Measurements from ENCODE around the gene PNCK.
"Not testable (repeated sequence)": the region's sequence is repeated elsewhere in the genome, so short reads cannot be mapped to it uniquely, and the experiment has no call there.

PNCK gene

DNA sequence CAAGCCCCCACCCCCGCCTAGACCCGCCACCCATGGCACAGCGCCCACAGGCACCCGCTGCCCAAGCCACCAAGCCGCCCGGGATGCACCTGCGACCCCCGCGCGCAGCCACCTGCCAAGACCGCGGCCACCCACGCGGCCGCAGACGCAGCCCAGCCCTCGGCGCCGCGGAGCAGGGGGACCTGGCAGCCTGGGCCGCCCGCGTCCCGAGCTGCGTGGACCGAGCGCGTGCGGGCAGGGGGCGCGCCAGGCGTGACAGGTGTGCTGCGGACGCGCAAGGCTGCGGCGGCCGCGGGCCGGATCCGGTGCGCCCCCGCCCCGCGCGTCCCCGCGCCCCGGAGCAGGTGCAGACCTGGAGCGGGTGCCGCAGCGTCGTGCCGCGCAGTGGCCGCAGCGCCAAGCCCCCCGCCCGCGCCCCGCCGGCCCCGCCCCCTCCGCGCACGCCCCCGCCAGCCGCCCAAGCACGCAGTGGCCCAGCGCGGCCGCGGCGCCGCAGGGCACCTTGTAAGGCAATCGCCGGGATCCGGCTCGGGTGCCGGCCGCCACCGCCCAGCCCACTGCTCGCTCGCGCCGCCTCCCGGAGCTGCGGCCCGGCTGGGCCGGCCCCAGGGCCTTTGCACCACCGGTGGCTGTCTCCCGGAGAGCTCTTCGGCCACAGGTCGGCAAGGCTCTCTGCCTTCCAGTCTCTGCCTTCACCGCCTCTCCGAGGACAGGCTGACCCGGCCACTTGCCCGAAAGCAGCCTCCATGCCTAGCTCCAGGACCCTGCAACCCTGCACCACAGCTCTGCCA is at the start of gene PNCK:
TSS of gene PNCK (minus strand) at position 386 of the 791 bp plus-strand sequence. CDS start 737 bp downstream, outside the sequence.
- no peak for DNase-seq

GRCh38 chrX:153722704-153723350 is 49.2 kb upstream of the PNCK start:
- no peak for DNase-seq

DNA sequence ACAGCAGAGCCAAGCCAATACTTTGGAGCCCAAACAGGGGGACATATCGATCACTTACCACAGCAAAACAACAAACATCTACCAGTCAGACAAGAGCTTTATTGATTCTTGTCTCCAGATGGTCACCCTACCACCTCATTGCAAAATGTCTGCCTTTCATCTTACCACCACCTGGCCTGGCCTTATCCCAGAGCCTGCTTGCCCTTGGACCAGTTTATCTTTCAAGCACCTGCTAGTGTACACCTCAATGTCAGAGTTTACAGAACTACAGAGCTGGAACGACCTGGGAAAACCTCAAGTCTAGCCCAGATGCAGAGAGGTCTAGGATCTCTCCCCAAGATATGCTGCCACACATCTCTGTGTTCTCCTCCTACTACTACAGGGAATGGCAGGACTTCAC is 46.1 kb upstream of the PNCK start:
- DNase-seq, result no peak

GRCh38 chrX:153719238-153719637 is 45.6 kb upstream of the PNCK start:
- no peak for DNase-seq

GRCh38 chrX:153717445-153717844 is 43.8 kb upstream of the PNCK start:
- no peak for DNase-seq

DNA sequence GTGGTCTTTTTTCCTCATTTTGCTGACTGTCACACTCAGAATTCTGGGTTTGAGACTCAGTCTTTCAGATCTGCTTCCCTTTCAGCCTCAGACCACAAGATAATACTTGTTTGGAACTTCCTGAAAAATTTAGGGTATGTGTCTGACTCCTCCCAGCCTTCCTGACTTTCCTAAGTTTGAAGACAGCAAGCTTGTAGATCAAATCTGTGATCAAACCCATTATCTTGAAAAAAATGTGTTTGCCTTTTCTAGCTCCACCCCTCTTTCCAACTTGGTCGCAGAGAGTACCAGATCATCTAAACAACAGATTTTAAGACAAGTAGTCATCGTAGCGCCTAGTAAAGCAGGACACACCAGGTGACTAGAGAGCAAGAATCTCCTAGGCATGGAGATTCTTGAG is 40.6 kb upstream of the PNCK start:
- DNase-seq, result no peak

- DNase-seq, result no peak
Measured at GRCh38 chrX:153709726-153710674, 36.4 kb upstream of the PNCK start.

GRCh38 chrX:153708415-153708814 is 34.8 kb upstream of the PNCK start:
- DNase-seq, result peak; percentile 36

GRCh38 chrX:153707406-153707805 is 33.8 kb upstream of the PNCK start:
- no peak for DNase-seq

- no peak for DNase-seq
Measured at GRCh38 chrX:153706799-153707198, 33.2 kb upstream of the PNCK start.

GRCh38 chrX:153705403-153706060 is 31.9 kb upstream of the PNCK start:
- DNase-seq, result not testable (repeated sequence)

- not testable (repeated sequence) for DNase-seq
Measured at GRCh38 chrX:153704631-153705402, 31.2 kb upstream of the PNCK start.

DNA sequence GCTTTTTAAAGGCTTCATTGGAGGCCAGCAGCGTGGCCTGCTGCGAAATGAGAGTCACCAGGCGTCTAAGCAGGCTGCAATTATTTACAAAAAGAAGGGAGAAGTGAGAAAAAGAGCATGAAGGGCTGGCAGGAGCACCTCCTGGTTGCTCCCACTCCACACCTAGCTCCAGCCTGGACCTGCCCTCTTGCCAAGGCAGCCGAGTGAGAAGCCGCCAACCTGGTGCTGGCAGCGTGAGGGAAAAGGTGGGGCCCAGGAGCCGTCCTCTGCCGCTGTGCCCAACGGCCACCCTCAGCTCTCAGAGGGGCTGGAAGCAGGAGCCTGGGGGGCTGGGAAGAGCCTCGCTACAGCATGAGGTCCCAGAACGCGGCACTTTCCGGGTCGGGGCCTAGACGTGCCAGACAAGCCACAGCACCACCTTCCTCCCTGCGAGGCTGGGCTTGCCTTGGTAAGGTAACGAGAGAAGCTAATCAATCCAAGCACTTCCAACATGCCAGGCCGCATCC is 30.5 kb upstream of the PNCK start:
- DNase-seq, result no peak

GRCh38 chrX:153703036-153703370 is 29.4 kb upstream of the PNCK start:
- no peak for DNase-seq

- DNase-seq, result no peak
Measured at GRCh38 chrX:153702336-153703035, 28.9 kb upstream of the PNCK start.

DNA sequence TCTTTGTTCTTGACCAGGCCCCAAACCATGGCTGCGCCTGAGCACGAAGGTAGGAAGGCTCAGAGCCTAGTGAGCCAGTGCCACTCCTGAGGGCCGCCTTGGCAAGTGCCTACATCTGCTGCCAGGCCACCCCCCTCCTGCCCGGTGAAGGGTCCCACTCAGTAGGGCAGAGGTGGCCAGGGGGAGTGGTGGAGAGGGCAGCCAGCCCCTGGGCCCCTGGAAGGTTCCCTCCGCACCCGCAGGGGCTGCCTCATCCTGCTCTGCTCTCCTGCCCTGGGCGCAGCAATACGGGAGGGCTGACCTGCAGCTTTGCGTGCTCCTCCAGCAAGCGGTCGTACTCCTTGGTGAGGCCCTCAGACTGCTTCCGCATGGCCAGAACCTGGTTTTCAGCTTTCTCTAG is 28.1 kb upstream of the PNCK start:
- no peak for DNase-seq

- DNase-seq, result no peak
Measured at GRCh38 chrX:153700967-153701366, 27.4 kb upstream of the PNCK start.

DNA sequence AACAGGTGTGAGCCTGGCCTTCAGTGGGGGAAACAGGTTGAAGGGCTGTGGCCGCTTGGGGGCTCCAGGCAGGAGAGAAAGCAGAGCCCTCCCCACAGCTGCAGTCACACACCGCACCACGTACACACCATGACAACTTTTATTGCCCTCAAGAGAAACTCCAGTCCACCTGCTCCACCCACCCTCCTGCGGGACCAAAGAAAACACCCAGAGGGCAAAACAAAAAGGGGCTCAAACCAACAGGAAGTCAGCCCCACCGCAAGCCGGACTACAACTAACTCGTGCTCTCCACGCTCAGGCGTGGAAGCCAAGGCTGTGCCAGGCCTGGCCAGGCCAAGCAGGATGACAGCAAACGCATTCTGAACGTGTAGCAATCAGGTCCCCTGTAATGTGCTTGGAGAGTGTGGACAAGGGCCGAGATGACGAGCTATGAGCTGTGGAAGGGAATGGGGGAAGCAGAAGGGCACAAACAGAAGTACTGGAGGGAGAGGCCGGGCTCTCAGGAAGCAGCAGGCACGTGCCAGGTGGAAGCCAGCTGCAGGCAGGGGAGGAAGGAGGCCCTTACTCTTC is 26.8 kb upstream of the PNCK start:
- no peak for DNase-seq

DNA sequence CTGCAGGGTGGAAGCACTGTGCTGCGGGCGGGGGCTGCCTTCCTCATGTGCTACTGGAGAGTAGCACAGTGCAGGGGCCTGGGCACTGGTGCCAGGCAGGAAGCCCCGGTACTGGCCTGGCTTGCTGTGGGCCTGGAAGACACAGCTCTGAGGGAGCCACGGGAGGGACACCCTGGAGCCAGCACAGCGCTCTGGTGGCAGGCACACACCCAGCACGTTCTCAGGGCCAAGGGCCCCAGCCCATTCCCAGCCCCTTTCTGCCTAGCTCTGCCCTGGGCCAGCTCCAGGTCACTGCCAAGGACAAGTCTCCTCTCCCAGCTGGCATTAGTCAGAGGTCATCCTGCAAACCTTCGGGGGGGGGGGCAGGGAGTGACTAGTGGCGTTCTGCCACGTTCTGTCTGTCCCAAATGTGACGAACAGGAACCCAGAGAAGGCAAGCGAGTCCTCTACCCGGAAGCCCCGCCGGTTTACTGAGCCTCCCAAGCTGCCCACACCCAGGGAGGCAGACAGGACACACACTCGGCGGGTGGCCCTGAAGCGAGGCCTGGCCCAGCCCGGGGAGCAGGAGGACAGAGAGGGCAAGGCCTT is 26.3 kb upstream of the PNCK start:
- not testable (repeated sequence) for DNase-seq

- not testable (repeated sequence) for DNase-seq
Measured at GRCh38 chrX:153699210-153699783, 25.7 kb upstream of the PNCK start.

All from DMS153 (cell line).